HG03354 (cell line): Measurements from ENCODE around the gene GFI1B.
"Not testable (repeated sequence)": the region's sequence is repeated elsewhere in the genome, so short reads cannot be mapped to it uniquely, and the experiment has no call there.

Experiments
- ATAC-seq: cut with Tn5 transposase; IDR thresholded peaks from one replicate; pipeline ENCODE4 v1.9.1; 2021; ENCODE audit warnings: mild to moderate bottlenecking; ENCODE audit not compliant: unreplicated experiment, poor library complexity, severe bottlenecking

GFI1B gene

GRCh38 chr9:132965478-132965877 is 13.0 kb upstream of the GFI1B start:
- ATAC-seq, result no peak

DNA sequence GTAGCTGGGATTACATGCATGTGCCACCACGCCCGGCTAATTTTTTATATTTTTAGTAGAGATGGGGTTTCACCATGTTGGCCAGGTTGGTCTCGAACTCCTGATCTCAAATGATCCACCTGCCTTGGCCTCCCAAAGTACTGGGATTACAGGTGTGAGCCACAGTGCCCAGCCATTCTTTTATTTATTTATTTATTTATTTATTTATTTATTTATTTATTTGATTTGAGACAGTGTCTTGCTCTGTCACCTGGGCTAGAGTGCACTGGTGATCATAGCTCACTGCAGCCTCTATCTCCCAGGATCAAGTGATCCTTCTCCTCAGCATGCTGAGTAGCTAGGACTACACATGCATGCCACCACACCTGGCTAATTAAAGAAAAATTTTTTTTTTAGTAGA is 10.6 kb upstream of the GFI1B start:
- not testable (repeated sequence) for ATAC-seq

GRCh38 chr9:132969783-132970182 is 8.7 kb upstream of the GFI1B start:
- no peak for ATAC-seq

- no peak for ATAC-seq
Measured at GRCh38 chr9:132970324-132971062, 8.0 kb upstream of the GFI1B start.

GRCh38 chr9:132973166-132973565 is 5.3 kb upstream of the GFI1B start:
- no peak for ATAC-seq

GRCh38 chr9:132973713-132974112 is 4.8 kb upstream of the GFI1B start:
- ATAC-seq, result no peak

GRCh38 chr9:132975961-132976360 is 2.5 kb upstream of the GFI1B start:
- no peak for ATAC-seq

DNA sequence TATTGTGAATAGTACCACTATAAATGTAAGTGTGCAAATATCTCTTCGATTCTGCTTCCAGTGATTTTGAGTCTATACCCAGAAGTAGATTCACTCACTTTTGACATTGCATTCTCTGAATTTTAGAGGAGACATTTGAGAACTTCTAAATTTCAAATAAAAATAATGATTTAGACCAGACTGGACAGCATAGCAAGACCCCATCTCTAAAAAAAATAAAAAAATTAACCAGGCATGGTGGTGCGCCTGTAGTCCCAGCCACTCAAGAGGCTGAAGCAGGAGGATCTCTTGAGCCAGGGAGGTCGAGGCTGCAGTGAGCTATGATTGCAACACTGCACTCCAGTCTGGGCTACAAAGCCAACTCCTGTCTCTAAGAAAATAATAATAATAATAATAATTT is 1.9 kb upstream of the GFI1B start:
- no peak for ATAC-seq

- ATAC-seq, result no peak
Measured at GRCh38 chr9:132978112-132978450, 413 bp upstream of the GFI1B start.

GRCh38 chr9:132980157-132980556 is 1.7 kb downstream of the GFI1B start:
- ATAC-seq, result no peak

- ATAC-seq, result peak; percentile 67
Measured at GRCh38 chr9:132982458-132982857, 4.0 kb downstream of the GFI1B start.

- ATAC-seq, result no peak
Measured at GRCh38 chr9:132983491-132984201, 5.2 kb downstream of the GFI1B start.

GRCh38 chr9:132984202-132985070 is 5.9 kb downstream of the GFI1B start:
- no peak for ATAC-seq

DNA sequence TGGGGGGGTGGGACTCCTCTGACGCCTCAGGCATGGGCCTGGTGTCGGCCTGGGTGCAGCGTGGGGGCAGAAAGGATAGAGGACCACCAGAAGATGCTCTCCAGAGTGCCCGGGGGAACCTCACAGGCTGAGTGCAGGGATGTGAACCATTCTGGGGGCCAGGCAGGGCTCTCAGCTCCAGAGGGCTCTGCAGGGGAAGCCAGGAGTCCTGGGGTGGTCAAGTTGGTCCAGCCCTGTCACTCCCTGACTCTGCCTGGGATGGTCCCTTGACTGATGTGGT is 6.5 kb downstream of the GFI1B start:
- ATAC-seq, result no peak

GRCh38 chr9:132985489-132985888 is 7.0 kb downstream of the GFI1B start:
- ATAC-seq, result no peak

DNA sequence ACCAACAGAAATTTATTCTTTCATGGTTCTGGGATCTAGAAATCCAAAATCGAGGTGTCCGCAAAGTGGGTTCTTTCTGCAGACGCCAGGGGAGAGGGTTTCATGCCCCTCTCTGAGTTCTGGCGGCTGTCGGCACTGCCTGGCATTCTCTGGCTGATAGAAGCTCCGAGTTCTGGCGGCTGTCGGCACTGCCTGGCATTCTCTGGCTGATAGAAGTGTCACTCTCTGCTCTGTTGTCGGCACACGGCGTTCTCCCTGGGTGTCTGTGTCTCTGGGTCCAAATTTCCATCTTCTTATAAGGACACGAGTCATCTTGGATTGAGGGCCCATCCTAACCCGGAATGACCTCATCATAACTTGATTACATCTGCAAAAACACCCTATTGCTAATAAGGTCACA is 7.6 kb downstream of the GFI1B start:
- no peak for ATAC-seq

DNA sequence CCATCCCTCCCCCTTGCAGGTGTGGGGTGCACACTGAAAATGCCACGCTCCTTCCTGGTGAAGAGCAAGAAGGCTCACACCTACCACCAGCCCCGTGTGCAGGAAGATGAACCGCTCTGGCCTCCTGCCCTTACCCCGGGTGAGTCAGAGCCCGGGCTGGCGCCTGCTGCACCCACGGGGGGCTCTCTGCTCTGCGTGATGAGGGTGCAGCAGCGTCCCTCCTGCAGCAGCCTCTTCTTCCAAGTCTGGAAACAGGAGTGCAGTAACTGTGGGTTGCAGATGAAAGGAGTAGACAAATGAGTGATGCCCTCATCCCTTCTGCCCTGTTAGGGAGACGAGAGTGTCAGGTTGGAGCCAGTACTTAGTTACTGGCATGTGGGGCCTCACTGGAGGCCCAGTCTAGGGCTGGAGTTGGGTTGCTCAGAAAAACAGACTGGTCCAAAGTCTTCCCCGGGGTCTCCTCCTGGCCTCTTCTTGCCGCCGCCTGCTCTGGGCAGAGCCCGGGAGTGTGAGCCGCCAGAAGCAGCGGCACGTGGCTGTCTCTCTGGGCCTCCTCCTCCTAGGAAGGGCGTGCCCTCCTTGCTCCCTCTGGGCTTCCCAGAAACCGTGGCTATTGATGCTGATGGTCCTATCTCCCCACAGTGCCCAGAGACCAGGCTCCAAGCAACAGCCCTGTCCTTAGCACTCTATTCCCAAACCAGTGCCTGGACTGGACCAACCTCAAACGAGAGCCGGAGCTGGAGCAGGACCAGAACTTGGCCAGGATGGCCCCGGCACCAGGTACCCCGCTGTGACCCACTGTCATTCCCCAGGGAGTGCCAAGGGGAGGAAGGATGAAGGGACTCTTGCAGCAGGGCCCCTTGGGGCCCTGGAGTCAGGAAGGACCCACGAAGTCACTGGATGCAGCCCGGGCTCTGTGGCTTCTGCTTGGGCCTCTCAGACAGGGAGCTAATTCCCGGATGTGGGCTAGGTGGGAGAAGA is 8.4 kb downstream of the GFI1B start:
- no peak for ATAC-seq

DNA sequence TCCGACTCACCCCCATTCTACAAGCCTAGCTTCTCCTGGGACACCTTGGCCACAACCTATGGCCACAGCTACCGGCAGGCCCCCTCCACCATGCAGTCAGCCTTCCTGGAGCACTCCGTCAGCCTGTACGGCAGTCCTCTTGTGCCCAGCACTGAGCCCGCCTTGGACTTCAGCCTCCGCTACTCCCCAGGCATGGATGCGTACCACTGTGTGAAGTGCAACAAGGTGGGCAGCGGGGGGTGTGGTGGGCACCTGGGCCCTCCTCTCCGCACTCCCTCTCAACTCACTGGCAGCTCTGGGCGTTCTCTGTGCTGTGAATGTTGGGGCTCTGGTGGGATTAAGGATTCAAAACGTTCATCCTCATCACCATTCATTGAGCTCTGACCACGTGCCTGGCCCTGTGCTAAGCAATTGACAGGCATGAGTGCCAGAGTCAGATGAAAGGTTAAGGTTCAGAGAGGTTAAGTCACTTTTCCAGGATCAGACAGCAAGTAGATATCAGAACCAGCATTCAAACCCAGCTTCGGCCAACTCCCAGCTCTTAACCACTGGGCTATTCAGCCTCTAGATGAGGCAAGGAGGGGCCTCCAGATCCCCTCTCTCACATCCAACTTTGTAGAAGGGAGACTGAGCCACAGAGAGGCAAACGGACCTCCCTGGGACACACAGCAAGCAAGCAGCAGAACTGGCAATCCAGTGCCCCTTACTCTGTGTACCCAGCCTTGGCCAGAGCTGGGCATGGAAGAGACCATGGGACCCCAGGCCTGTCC is 9.9 kb downstream of the GFI1B start:
- no peak for ATAC-seq

DNA sequence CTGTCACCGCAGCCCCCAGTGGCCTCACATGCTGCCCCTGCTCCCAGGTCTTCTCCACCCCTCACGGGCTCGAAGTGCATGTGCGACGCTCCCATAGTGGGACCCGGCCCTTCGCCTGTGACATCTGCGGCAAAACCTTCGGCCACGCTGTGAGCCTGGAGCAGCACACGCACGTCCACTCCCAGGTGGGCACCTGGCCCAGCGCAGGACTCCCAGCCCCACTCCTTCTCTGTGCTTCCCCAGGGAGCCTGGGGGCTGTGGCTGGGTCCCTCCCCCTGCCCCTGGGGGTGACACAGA is 10.5 kb downstream of the GFI1B start:
- no peak for ATAC-seq
